ENCODE results near the gene C17orf100. TPM values are rescaled to one million over a fixed set of nuclear protein-coding genes. Genes with fewer than 3 reads are reported as not detected.

Gene C17orf100
- total RNA-seq, 1 donor from 2014 or later: 3.2 TPM

GRCh38 chr17:6676802-6677157 lies 25.2 kb downstream of the C17orf100 start:
- H3K36me3 Mint-ChIP-seq (ENCODE audit: unreplicated experiment): no peaks in the 10 kb centered on the region
- peaks cover 10% of the 10 kb centered on the region for H3K27me3 Mint-ChIP-seq (ENCODE audit: unreplicated experiment)
- no peak overlapping the region for H3K27ac Mint-ChIP-seq (ENCODE audit: unreplicated experiment)
- TF ChIP-seq CTCF (IDR thresholded peaks at IDR 0.05): no peak
- H3K9me3 Mint-ChIP-seq (ENCODE audit: unreplicated experiment): no peaks in the 10 kb centered on the region
- H3K4me3 Mint-ChIP-seq (ENCODE audit: unreplicated experiment): no peak overlapping the region
- no peaks in the 10 kb centered on the region for H3K4me1 Mint-ChIP-seq (ENCODE audit: unreplicated experiment)
- no peak for DNase-seq (ENCODE audit: extremely low spot score, unreplicated experiment)

GRCh38 chr17:6677158-6677831 lies 25.7 kb downstream of the C17orf100 start:
- H3K27ac Mint-ChIP-seq (ENCODE audit: unreplicated experiment): no peak overlapping the region
- no peak for DNase-seq (ENCODE audit: extremely low spot score, unreplicated experiment)
- no peaks in the 10 kb centered on the region for H3K9me3 Mint-ChIP-seq (ENCODE audit: unreplicated experiment)
- H3K27me3 Mint-ChIP-seq (ENCODE audit: unreplicated experiment): peaks cover 10% of the 10 kb centered on the region
- H3K4me3 Mint-ChIP-seq (ENCODE audit: unreplicated experiment): no peak overlapping the region
- no peak for TF ChIP-seq CTCF (IDR thresholded peaks at IDR 0.05)
- no peaks in the 10 kb centered on the region for H3K4me1 Mint-ChIP-seq (ENCODE audit: unreplicated experiment)
- no peaks in the 10 kb centered on the region for H3K36me3 Mint-ChIP-seq (ENCODE audit: unreplicated experiment)

GRCh38 chr17:6677946-6678345 lies 26.4 kb downstream of the C17orf100 start:
- H3K9me3 Mint-ChIP-seq (ENCODE audit: unreplicated experiment): no peaks in the 10 kb centered on the region
- H3K27ac Mint-ChIP-seq (ENCODE audit: unreplicated experiment): no peak overlapping the region
- no peaks in the 10 kb centered on the region for H3K36me3 Mint-ChIP-seq (ENCODE audit: unreplicated experiment)
- H3K27me3 Mint-ChIP-seq (ENCODE audit: unreplicated experiment): peaks cover 10% of the 10 kb centered on the region
- TF ChIP-seq CTCF (IDR thresholded peaks at IDR 0.05): no peak
- H3K4me3 Mint-ChIP-seq (ENCODE audit: unreplicated experiment): no peak overlapping the region
- no peaks in the 10 kb centered on the region for H3K4me1 Mint-ChIP-seq (ENCODE audit: unreplicated experiment)
- no peak for DNase-seq (ENCODE audit: extremely low spot score, unreplicated experiment)

- Mint-ChIP-seq H3K27ac (ENCODE audit: unreplicated experiment) (no peak overlapping the region), H3K9me3 (ENCODE audit: unreplicated experiment) (no peaks in the 10 kb centered on the region), H3K4me1 (ENCODE audit: unreplicated experiment) (no peaks in the 10 kb centered on the region), H3K27me3 (ENCODE audit: unreplicated experiment) (peaks cover 10% of the 10 kb centered on the region), H3K36me3 (ENCODE audit: unreplicated experiment) (no peaks in the 10 kb centered on the region), H3K4me3 (ENCODE audit: unreplicated experiment) (no peak overlapping the region)
- TF ChIP-seq CTCF (IDR thresholded peaks at IDR 0.05): no peak
- DNase-seq (ENCODE audit: extremely low spot score, unreplicated experiment): no peak
Observed at GRCh38 chr17:6679241-6679640, 27.7 kb downstream of the C17orf100 start.

- TF ChIP-seq CTCF (IDR thresholded peaks at IDR 0.05): no peak
- Mint-ChIP-seq H3K27me3 (ENCODE audit: unreplicated experiment) (peaks cover 10% of the 10 kb centered on the region), H3K27ac (ENCODE audit: unreplicated experiment) (no peak overlapping the region), H3K36me3 (ENCODE audit: unreplicated experiment) (no peaks in the 10 kb centered on the region), H3K4me3 (ENCODE audit: unreplicated experiment) (no peak overlapping the region), H3K4me1 (ENCODE audit: unreplicated experiment) (no peaks in the 10 kb centered on the region), H3K9me3 (ENCODE audit: unreplicated experiment) (no peaks in the 10 kb centered on the region)
- DNase-seq (ENCODE audit: extremely low spot score, unreplicated experiment): no peak
Observed at GRCh38 chr17:6681176-6681575, 29.6 kb downstream of the C17orf100 start.
